Daoy (cell line): ENCODE measurements around the gene ZNF644. TPM values are rescaled to one million over a fixed set of nuclear protein-coding genes. Genes with fewer than 3 reads are reported as not detected.
A peak's percentile ranks its signal among the peaks of the same experiment; 100 is the strongest.
"Not testable (repeated sequence)": the region's sequence is repeated elsewhere in the genome, so short reads cannot be mapped to it uniquely, and the experiment has no call there.

ENCODE experiments used
- DNase-seq: peaks from one replicate; pipeline ENCODE4 v3.0.0-alpha.2; 2015; ENCODE audit warnings: low read depth
- total RNA-seq: library from RNA; depleted of rRNA; stranded (reverse); fragments of >200 nt; shearing (Covaris generic); gene quantifications from 2 replicates; pipeline ENCODE4 v1.2.3, GENCODE V29; 2014; rRNA removed

ZNF644 gene
- 82.5 and 87.5 TPM in 2 replicates for total RNA-seq

GRCh38 chr1:91021686-91022517 is at the start of gene ZNF644:
Gene ZNF644 (minus strand): TSS chr1:91022035. CDS start chr1:90982353, 39,682 bp downstream.
- peak; percentile 98 for DNase-seq

DNA sequence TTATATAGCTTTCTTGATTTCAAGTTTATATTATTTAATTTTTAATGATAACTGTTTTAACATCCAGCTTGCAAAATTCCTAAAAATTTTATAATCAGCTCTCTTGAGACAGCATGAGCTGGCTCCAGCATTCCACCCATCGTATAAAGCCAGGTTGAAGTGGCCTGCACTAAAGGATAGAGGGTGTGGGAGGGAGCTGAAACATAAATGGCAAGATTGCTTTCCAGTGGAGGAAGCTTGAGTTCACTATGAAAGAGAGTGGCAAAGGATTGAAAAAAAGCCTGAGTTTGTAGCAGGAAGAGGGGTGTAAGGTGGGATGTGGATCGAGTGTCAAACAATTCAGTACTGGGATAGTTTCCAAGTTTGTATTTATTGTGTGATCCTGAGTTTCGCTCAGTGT is 48.5 kb upstream of the ZNF644 start:
- no peak for DNase-seq

GRCh38 chr1:91066538-91066937 is 44.7 kb upstream of the ZNF644 start:
- DNase-seq: no peak

- no peak for DNase-seq
These were observed 43.5 kb upstream of the ZNF644 start for GRCh38 chr1:91065337-91065736.

- DNase-seq: not testable (repeated sequence)
These were observed 41.6 kb upstream of the ZNF644 start for GRCh38 chr1:91063403-91063802.

DNA sequence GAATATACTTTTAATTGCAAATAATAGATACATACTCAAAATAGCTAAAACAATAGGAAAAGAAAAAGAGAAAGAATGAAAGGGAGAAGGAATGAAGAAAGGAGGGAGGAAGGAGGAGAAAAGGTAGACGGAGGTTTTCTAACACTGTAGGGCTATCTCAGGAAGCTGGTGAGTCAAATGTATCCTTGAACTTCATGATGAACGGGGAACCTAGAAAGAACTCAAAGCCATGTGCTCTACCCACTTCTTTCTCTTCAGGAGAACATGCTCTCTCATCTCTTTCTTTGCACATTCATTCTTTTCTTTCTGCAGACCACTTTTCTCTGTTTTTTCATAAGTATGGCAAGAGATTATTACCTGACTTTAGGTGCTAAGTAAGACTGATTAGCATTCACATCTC is 37.3 kb upstream of the ZNF644 start:
- no peak for DNase-seq

- no peak for DNase-seq
These were observed 35.9 kb upstream of the ZNF644 start for GRCh38 chr1:91057784-91058183.

DNA sequence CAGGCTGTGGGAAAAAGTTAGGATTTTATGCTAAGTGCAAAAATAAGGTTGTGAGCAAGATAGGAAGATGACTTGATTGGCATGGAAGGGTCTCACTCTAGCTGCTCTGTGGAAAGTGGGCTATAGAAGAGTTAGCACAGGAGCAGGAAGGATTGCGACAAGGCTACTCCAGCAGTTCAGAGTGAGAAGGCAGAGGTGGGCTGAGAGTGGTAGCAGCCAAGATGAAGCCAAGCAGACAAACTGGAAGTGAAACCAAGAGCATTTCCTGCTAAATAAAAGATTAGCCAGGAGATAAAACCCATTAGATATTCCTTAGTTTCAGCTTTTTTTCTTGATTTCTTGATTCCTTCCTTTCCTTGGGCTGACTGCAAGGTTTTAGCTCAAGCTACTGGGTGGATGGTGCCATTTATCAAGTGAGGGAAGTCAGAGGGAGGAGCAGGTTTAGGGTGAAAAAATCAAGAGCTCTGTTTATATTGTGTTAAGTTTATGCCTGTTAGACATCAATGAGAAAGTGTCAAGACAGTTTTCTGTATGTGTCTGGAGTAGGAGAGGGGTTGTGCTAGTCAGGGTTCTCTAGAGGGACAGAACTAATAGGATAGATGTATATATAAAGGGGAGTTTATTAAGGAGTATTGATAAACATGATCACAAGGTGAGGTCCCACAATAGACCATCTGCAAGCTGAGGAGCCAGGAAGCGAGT is 33.1 kb upstream of the ZNF644 start:
- no peak for DNase-seq

GRCh38 chr1:91053630-91054029 is 31.8 kb upstream of the ZNF644 start:
- no peak for DNase-seq

- DNase-seq: not testable (repeated sequence)
These were observed 27.7 kb upstream of the ZNF644 start for GRCh38 chr1:91049551-91049950.

DNA sequence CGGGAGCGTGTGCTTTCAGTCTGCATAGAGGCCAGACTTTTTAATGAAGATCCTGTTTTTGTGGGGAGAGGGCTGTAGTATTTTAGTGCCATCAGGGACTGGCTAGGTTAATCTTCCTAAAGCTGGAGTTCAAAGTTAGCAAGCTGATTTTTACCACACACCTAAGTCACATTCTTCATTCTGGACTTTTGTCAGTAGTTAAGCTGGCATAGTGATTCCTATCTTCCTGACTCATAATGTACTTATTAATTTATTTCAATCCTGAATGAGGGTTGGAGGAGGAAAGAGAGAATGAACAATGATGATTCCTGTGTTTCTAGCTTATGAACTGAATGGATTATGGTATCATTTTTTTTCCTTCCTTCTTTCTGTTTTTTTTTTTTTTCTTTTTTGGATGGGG is 24.9 kb upstream of the ZNF644 start:
- DNase-seq: no peak

DNA sequence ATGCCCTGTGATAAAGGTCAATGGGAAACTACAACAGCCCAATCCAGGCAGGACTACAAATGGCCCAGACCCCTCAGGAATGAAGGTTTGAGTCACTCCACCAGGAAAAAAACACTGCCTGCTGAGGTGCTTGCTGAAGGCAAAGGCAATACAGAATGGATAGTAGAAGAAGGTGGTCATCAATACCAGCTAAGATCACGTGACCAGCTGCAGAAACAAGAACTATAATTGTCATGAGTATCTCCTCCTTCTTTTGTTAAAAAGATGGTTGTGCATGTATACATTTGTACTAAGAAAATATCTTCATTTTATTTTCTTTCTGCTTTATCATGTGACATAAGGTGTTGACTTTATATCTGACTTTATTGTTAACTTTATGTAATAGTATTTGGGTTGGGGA is 23.4 kb upstream of the ZNF644 start:
- no peak for DNase-seq

GRCh38 chr1:91044776-91045175 is 22.9 kb upstream of the ZNF644 start:
- not testable (repeated sequence) for DNase-seq

DNA sequence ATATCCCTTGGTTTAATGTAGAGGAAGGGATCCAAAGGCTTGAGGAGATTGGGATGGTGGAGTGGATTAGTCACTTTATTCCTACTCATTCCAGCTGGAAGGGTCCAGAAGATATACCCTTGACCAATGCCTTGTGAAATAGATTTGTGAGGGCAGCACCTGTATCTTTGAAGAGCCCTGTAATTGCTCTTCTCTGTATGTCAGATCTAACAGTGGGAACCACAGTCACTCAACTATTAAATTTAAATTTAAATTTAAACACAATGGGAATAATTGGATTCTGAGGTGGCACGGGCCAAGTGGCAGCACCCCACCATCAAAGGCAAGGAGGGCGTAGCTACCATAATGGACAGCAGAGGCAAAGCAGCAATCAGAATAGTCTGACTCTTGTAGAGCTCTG is 20.5 kb upstream of the ZNF644 start:
- DNase-seq: not testable (repeated sequence)

DNA sequence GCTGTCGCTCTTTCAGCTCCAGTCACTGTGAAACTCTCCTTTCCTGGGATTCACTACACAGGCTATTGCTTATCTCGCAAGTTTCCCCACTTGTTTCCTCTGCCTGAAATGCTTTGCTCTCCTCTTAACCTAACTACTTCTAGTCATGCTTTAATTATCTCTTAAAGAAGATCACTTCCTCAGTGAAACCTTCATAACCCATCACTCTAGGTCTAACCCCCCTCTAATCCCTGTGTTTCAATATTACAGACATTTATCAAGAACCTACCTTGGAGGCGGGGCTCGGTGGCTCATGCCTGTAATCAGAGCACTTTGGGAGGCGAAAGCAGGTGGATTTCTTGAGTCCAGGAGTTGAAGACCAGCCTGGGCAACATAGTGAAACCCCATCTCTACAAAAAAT is 16.7 kb upstream of the ZNF644 start:
- no peak for DNase-seq

GRCh38 chr1:91036894-91037829 is 15.3 kb upstream of the ZNF644 start:
- no peak for DNase-seq

DNA sequence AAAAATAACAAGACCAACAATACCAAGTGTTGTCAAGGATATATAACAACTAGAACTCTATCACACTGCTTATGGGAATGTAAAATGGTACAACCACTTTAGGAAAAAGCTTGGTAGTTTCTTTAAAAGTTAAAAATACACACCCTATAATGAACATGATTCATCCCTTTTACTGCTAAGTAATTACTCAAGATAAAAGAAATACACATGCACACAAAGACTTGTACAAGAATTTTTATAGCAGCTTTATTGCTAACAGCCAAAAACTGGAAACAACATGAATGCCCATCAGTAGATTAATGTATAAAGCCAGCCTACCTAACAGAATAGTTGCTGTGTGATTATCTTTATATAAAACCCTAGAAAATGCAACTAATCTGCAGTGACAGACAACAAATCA is 10.5 kb upstream of the ZNF644 start:
- no peak for DNase-seq

GRCh38 chr1:91031081-91031480 is 9.2 kb upstream of the ZNF644 start:
- no peak for DNase-seq

GRCh38 chr1:91026777-91027176 is 4.9 kb upstream of the ZNF644 start:
- peak; percentile 43 for DNase-seq

DNA sequence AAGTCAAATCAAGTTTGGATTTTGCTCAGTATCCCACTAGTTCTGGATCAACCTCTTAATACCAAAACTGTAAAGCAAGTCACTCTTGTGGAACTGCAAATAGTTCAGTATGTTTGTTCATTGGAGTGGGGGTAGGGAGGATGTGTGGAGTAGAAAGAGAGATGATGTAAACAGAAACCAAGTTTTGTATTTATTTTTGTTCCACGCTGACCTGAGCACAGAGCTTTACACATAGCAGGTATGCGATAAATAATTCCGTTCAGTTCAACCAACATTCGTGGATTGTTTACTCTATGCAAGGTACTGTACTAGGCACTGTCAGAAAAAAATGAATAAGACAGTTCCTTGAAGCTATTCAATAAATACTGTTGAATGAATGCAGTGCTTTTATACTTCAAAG is 4.5 kb upstream of the ZNF644 start:
- DNase-seq: no peak

DNA sequence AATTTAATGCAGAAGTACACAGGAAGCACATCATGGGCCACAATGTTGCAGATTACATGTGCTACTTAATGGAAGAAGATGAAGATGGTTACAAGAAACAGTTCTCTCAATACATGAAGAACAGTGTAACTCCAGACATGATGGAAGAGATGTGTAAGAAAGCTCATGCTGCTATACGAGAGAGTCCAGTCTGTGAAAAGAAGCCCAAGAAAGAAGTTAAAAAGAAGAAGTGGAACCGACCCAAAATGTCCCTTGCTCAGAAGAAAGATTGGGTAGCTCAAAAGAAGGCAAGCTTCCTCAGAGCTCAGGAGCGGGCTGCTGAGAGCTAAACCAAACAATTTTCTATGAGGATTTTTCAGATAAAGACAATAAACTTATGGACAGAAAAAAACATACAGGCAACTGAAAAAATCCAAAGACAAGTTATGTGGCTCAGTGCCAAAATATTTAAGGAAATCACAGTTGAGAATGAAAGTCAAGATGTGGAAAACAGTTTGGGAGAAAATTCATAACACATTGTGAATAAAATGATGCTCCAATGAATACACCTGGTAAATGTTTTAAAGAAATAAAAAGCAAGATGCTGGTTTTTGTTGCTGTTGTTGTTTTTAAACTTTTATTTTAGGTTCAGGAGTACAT is 2.8 kb upstream of the ZNF644 start:
- DNase-seq: no peak

- no peak for DNase-seq
These were observed 689 bp upstream of the ZNF644 start for GRCh38 chr1:91022518-91022929.
